WTC11 (cell line): ENCODE measurements around the gene TAF1D.

Experiments
- AR ChIP-seq: fragments of 250-450 bp; sonication (Bioruptor Pico); IDR thresholded peaks from 2 replicates; pipeline ENCODE4 v1.9.0; 2021; ENCODE audit warnings: mild to moderate bottlenecking
- ATF2 ChIP-seq: sonication (generic); formaldehyde crosslinking; IDR thresholded peaks from 2 replicates; pipeline ENCODE4 v1.8.1; 2022; ENCODE audit warnings: low read depth, missing genetic modification reagents, borderline replicate concordance
- CTCF ChIP-seq: fragments of 200-600 bp; IDR thresholded peaks from 2 replicates; pipeline ENCODE4 v1.8.0; 2022; ENCODE audit warnings: antibody characterized with exemption
- JUN ChIP-seq: sonication (generic); formaldehyde crosslinking; IDR thresholded peaks from 2 replicates; pipeline ENCODE4 v1.8.0; 2023; ENCODE audit warnings: mild to moderate bottlenecking, missing genetic modification reagents
- NFYB ChIP-seq: sonication (generic); formaldehyde crosslinking; conservative IDR thresholded peaks from 2 replicates; pipeline ENCODE4 v1.8.0; 2022; ENCODE audit warnings: low read depth, missing genetic modification reagents
- NR1H2 ChIP-seq: sonication (generic); formaldehyde crosslinking; IDR thresholded peaks from 2 replicates; pipeline ENCODE4 v1.9.0; 2021; ENCODE audit warnings: mild to moderate bottlenecking, moderate library complexity, missing genetic modification reagents
- ZNF281 ChIP-seq: sonication (generic); formaldehyde crosslinking; IDR thresholded peaks from 2 replicates; pipeline ENCODE4 v1.8.0; 2023; ENCODE audit warnings: mild to moderate bottlenecking, missing genetic modification reagents

- TF ChIP-seq ZNF281 (CRISPR knock-in tag), result no peak
- no peak for TF ChIP-seq CTCF
- TF ChIP-seq JUN (CRISPR knock-in tag), result no peak
- no peak for TF ChIP-seq NFYB (CRISPR knock-in tag)
- no peak for TF ChIP-seq AR (CRISPR knock-in tag)
- TF ChIP-seq NR1H2, result no peak
- no peak for TF ChIP-seq ATF2
Observed at GRCh38 chr11:93767018-93767417, 25.7 kb upstream of the TAF1D start.
